HG03135 (cell line): ENCODE data around the gene C13orf46.
"Not testable (repeated sequence)": the region's sequence is repeated elsewhere in the genome, so short reads cannot be mapped to it uniquely, and the experiment has no call there.

Experiments
- ATAC-seq: cut with Tn5 transposase; IDR thresholded peaks from one replicate; pipeline ENCODE4 v1.9.1; 2021; ENCODE audit warnings: mild to moderate bottlenecking, moderate library complexity; ENCODE audit not compliant: unreplicated experiment

C13orf46 gene

DNA sequence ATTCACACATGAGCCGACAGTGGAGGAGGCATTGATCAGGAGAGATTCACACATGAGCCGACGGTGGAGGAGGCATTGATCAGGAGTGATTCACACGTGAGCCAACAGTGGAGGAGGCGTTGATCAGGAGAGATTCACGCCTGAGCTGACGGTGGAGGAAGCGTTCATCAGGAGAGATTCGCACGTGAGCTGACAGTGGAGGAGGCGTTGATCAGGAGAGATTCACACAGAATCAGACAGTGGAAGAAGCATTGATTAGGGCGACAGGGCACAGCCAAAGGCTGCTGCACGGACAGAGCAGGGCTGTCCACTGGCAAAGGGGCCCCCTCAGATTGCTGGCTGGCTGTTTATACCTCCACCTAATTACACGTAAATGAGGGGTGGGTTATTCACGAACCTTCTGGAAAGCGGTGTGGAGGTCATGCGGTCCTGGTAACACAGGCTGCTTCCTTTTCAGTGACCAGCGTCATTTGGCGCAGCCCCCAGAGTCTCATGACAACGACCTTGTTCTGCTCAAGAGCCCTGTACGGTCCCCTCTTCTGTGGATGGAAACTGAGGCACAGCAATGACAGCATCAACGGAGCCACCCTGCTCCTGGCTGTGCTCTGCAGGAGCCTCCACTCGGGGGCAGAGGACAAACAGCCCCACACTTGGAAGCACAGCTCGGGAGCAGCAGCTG, 59.4 kb downstream of the C13orf46 start:
- ATAC-seq, result no peak

- not testable (repeated sequence) for ATAC-seq
Observed at GRCh38 chr13:113913838-113914237, 60.0 kb downstream of the C13orf46 start.

- ATAC-seq, result not testable (repeated sequence)
Observed at GRCh38 chr13:113913408-113913807, 60.5 kb downstream of the C13orf46 start.

DNA sequence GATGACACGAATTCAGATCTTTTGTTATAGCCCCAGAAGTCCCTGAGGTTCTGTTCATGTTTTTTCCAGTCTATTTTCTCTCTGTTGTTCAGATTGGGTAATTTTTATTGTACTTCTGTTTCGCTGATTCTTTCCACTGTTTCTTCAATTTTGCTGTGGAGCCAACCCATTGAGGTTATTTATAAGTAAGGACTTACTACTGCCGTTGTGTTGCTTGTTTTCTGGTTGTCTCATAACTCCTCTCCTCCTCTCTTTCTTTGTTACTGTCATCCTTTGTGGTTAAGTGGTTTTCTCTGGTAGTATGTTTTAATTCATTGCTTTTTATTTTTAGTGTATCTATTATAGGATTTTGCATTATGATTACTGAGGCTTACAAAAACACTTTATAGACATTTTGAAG, 61.3 kb downstream of the C13orf46 start:
- ATAC-seq, result no peak

- no peak for ATAC-seq
Observed at GRCh38 chr13:113907635-113908617, 66.0 kb downstream of the C13orf46 start.

GRCh38 chr13:113906571-113906970, 67.3 kb downstream of the C13orf46 start:
- ATAC-seq, result no peak

- ATAC-seq, result no peak
Observed at GRCh38 chr13:113905942-113906341, 67.9 kb downstream of the C13orf46 start.

DNA sequence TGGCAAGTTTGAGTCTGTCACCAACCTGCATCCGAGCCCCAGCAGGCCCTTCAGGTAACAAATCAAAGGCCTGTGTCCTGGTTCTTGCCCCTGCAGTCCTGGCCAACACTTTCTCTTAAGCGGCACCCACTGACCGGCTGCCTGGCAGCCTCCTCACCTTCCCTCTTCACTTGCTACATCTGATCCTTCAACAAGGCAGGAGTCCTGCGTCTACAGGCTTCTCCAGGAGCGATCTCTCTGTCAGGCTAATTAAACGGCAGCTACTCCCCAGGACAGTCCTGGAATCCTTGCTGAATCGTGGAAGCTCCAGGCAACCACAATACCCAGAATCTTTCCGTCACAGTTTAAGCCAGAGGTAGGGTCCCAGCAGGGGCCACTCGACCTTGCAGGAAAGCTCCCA, 68.9 kb downstream of the C13orf46 start:
- ATAC-seq, result no peak

GRCh38 chr13:113904411-113904810, 69.5 kb downstream of the C13orf46 start:
- ATAC-seq, result no peak

DNA sequence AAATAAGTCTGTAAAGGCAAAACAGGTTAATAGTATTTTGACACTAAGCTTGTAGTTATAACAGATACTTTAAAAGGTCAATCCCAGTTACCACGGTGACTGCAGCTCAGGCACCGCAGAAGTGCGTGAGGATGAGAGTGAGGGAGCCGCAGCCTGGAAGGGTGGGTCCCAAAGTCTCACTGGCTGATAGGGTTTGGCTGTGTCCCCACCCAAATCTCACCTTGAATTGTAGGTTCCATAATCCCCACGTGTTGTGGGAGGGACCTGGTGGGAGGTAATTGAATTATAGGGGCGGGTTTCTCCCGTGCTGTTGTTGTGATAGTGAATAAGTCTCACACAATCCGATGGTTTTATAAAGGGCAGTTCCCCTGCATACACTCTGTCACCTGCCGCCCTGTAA, 70.0 kb downstream of the C13orf46 start:
- no peak for ATAC-seq
